RPMI8226 (cell line): ENCODE measurements around the gene HOXD3.

Experiments used
- DNase-seq: peaks from one replicate; pipeline ENCODE4 v3.0.0-alpha.2; 2015

The HOXD3 gene

GRCh38 chr2:176184749-176185148 lies 27.6 kb downstream of the HOXD3 start:
- DNase-seq, result no peak

- DNase-seq, result no peak
Observed at GRCh38 chr2:176186024-176186423, 28.9 kb downstream of the HOXD3 start.

- DNase-seq, result no peak
Observed at GRCh38 chr2:176187200-176187898, 30.2 kb downstream of the HOXD3 start.

GRCh38 chr2:176187899-176188773 lies 31.0 kb downstream of the HOXD3 start, which contains the start of gene HOXD1:
Gene HOXD1 (plus strand): TSS chr2:176188668. CDS start chr2:176188802, 134 bp downstream.
- no peak for DNase-seq

GRCh38 chr2:176188774-176189680 lies 31.9 kb downstream of the HOXD3 start:
- DNase-seq, result no peak

- DNase-seq, result no peak
Observed at GRCh38 chr2:176189681-176190641, 32.9 kb downstream of the HOXD3 start.

GRCh38 chr2:176192351-176192750 lies 35.2 kb downstream of the HOXD3 start:
- no peak for DNase-seq

GRCh38 chr2:176193048-176193447 lies 35.9 kb downstream of the HOXD3 start:
- no peak for DNase-seq

GRCh38 chr2:176199902-176200301 lies 42.8 kb downstream of the HOXD3 start:
- DNase-seq, result no peak

GRCh38 chr2:176200971-176201370 lies 43.9 kb downstream of the HOXD3 start:
- no peak for DNase-seq

- no peak for DNase-seq
Observed at GRCh38 chr2:176202491-176202890, 45.4 kb downstream of the HOXD3 start.

- no peak for DNase-seq
Observed at GRCh38 chr2:176205126-176205525, 48.0 kb downstream of the HOXD3 start.

- DNase-seq, result no peak
Observed at GRCh38 chr2:176206136-176206535, 49.0 kb downstream of the HOXD3 start.

- DNase-seq, result no peak
Observed at GRCh38 chr2:176206682-176207081, 49.6 kb downstream of the HOXD3 start.

GRCh38 chr2:176211110-176211509 lies 54.0 kb downstream of the HOXD3 start:
- DNase-seq, result no peak

GRCh38 chr2:176212276-176212675 lies 55.2 kb downstream of the HOXD3 start:
- no peak for DNase-seq

- DNase-seq, result no peak
Observed at GRCh38 chr2:176213406-176213805, 56.3 kb downstream of the HOXD3 start.
